SK-N-SH (cell line): ENCODE results near the gene GALNT18. TPM values are rescaled to one million over a fixed set of nuclear protein-coding genes. Genes with fewer than 3 reads are reported as not detected.

Experiments used
- CTCF ChIA-PET: fragments of 300-600, 350-600 bp; formaldehyde crosslinking; extraction: SDS; loops from one replicate; lab custom pipeline; 2021; lab: Yijun Ruan, JAX
- POLR2A ChIA-PET: fragments of 350-600 bp; sonication (Branson Sonifier 250); formaldehyde crosslinking; extraction: SDS; loops from one replicate; lab custom pipeline; 2020; ENCODE audit warnings: antibody characterized with exemption, inconsistent platforms; lab: Yijun Ruan, JAX
- DNase-seq: peaks from one replicate; pipeline ENCODE4 v3.0.0; 2012
- H2AFZ ChIP-seq: fragments of 200-600 bp; sonication (generic); 2 replicates; pipeline ENCODE4 v1.8.1; 2016; ENCODE audit warnings: antibody characterized with exemption, mild to moderate bottlenecking, low read depth
- H3F3A ChIP-seq: fragments of 200-600 bp; sonication (generic); replicated peaks from 2 replicates; pipeline ENCODE3; 2016; ENCODE audit warnings: antibody characterized with exemption, mild to moderate bottlenecking; ENCODE audit not compliant: insufficient read depth
- H3K27ac ChIP-seq, 2 experiments: fragments of 200-500 bp in 1 of 2; fragments of 200-600 bp in 1 of 2; sonication (Bioruptor generic) in 1 of 2; sonication (generic), shearing (Covaris generic) in 1 of 2; 2 replicates each; pipeline versions ENCODE4 v1.5.1 to v1.6.1; 2014 to 2016; ENCODE audit warnings: low read depth in 2 of 2, inconsistent platforms in 1 of 2, low read length in 1 of 2, mild to moderate bottlenecking in 1 of 2, mixed read lengths in 1 of 2
- H3K27me3 ChIP-seq: fragments of 200-600 bp; sonication (generic), shearing (Covaris generic); 2 replicates; pipeline ENCODE4 v1.6.1; 2016; ENCODE audit warnings: mixed run types; ENCODE audit not compliant: insufficient read depth
- H3K36me3 ChIP-seq, 2 experiments: fragments of 200-500 bp in 1 of 2; fragments of 200-600 bp in 1 of 2; sonication (Bioruptor generic) in 1 of 2; sonication (generic) in 1 of 2; replicated peaks in 1 of 2; 2 replicates each; pipeline versions ENCODE3 to v1.5.1; 2014 to 2016; ENCODE audit warnings: low read length in 1 of 2, mild to moderate bottlenecking in 1 of 2; ENCODE audit not compliant: insufficient read depth in 2 of 2, control insufficient read depth in 1 of 2
- H3K4me1 ChIP-seq, 2 experiments: fragments of 200-500 bp in 1 of 2; fragments of 200-600 bp in 1 of 2; sonication (Bioruptor generic) in 1 of 2; sonication (generic), shearing (Covaris generic) in 1 of 2; 2 replicates each; pipeline versions ENCODE4 v1.5.1 to v1.6.1; 2014 to 2016; ENCODE audit warnings: low read depth in 1 of 2, low read length in 1 of 2, mixed run types in 1 of 2; ENCODE audit not compliant: insufficient read depth in 2 of 2, control insufficient read depth in 1 of 2
- H3K4me2 ChIP-seq: fragments of 200-600 bp; sonication (generic), shearing (Covaris generic); 2 replicates; pipeline ENCODE4 v1.6.1; 2017; ENCODE audit warnings: mixed run types
- H3K4me3 ChIP-seq, 2 experiments: fragments of 200-500 bp in 1 of 2; fragments of 200-600 bp in 1 of 2; sonication (Bioruptor generic) in 1 of 2; sonication (generic), shearing (Covaris generic) in 1 of 2; 2 replicates each; pipeline versions ENCODE4 v1.5.1 to v1.8.1; 2014 to 2016; ENCODE audit warnings: low read depth in 2 of 2, inconsistent platforms in 1 of 2, low read length in 1 of 2, mild to moderate bottlenecking in 1 of 2, mixed read lengths in 1 of 2, moderate library complexity in 1 of 2
- H3K79me2 ChIP-seq: fragments of 200-600 bp; sonication (generic); 2 replicates; pipeline ENCODE4 v1.8.1; 2017; ENCODE audit warnings: mild to moderate bottlenecking; ENCODE audit not compliant: insufficient read depth
- H3K9ac ChIP-seq: fragments of 200-600 bp; sonication (generic); 2 replicates; pipeline ENCODE4 v1.6.1; 2017; ENCODE audit warnings: mixed run types
- H3K9me2 ChIP-seq: fragments of 200-600 bp; sonication (generic); 2 replicates; pipeline ENCODE4 v1.6.1; 2017; ENCODE audit warnings: mixed run types
- H3K9me3 ChIP-seq: fragments of 200-600 bp; sonication (generic); 2 replicates; pipeline ENCODE4 v1.6.1; 2017; ENCODE audit warnings: mixed run types, mild to moderate bottlenecking, moderate library complexity
- H4K20me1 ChIP-seq: fragments of 200-600 bp; sonication (generic); 2 replicates; pipeline ENCODE4 v1.6.1; 2017; ENCODE audit warnings: mild to moderate bottlenecking, mixed run types; ENCODE audit not compliant: insufficient read depth
- CHD2 ChIP-seq: fragments of 150-350 bp; IDR thresholded peaks from 2 replicates; pipeline ENCODE4 v1.6.1; 2018; ENCODE audit warnings: low read length; ENCODE audit not compliant: partially characterized antibody
- ELF1 ChIP-seq: IDR thresholded peaks from 2 replicates; pipeline ENCODE4 v1.4.0; 2012
- GABPA ChIP-seq: IDR thresholded peaks from 2 replicates; pipeline ENCODE4 v1.4.0; 2012; ENCODE audit warnings: low read depth, mild to moderate bottlenecking
- GATA2 ChIP-seq: sonication (generic); formaldehyde crosslinking; IDR thresholded peaks from 2 replicates; pipeline ENCODE4 v1.5.0; 2020; ENCODE audit warnings: mild to moderate bottlenecking, missing genetic modification reagents
- JUND ChIP-seq: IDR thresholded peaks from 2 replicates; pipeline ENCODE4 v1.4.0; 2012
- MXI1 ChIP-seq: IDR thresholded peaks from 2 replicates; pipeline ENCODE4 v1.6.1; 2012; ENCODE audit warnings: mild to moderate bottlenecking, low read depth, low read length, improper control_type of control experiment
- RAD21 ChIP-seq: IDR thresholded peaks from 2 replicates; pipeline ENCODE4 v1.6.1; 2012; ENCODE audit warnings: mild to moderate bottlenecking, low read length
- TAF1 ChIP-seq: IDR thresholded peaks from 2 replicates; pipeline ENCODE4 v1.6.1; 2012; ENCODE audit warnings: low read depth, mild to moderate bottlenecking, low read length, moderate library complexity, borderline replicate concordance
- TEAD4 ChIP-seq: IDR thresholded peaks from 2 replicates; pipeline ENCODE4 v1.4.0; 2012; ENCODE audit warnings: mild to moderate bottlenecking, borderline replicate concordance; ENCODE audit not compliant: insufficient read depth
- YY1 ChIP-seq: IDR thresholded peaks from 2 replicates; pipeline ENCODE4 v1.4.0; 2012; ENCODE audit warnings: low read depth, mild to moderate bottlenecking
- WGBS: methylation state at CpG from one replicate; pipeline ENCODE4 v1.1.6; 2017; ENCODE audit warnings: low lambda C conversion rate; 5-methylcytosine and 5-hydroxymethylcytosine counted together
- polyA plus RNA-seq, 3 experiments: library from polyadenylated mRNA; depleted of rRNA; stranded (reverse); fragments of >200 nt; gene quantifications; 2 replicates each; pipeline ENCODE4 v1.2.3, GENCODE V29; 2012
- TF ChIP-seq, protein P1 (sequence below): IDR thresholded peaks from 2 replicates; pipeline ENCODE4 v1.4.0; 2012; ENCODE audit warnings: low read depth, borderline replicate concordance
- TF ChIP-seq, protein P2 (sequence below): IDR thresholded peaks from 2 replicates; pipeline ENCODE4 v1.4.0; 2012; ENCODE audit warnings: low read depth
- TF ChIP-seq, protein P3 (sequence below): fragments of 150-350 bp; IDR thresholded peaks from 2 replicates; pipeline ENCODE4 v1.6.1; 2017; ENCODE audit warnings: antibody characterized with exemption, low read length, low read depth, borderline replicate concordance

The GALNT18 gene
- polyA plus RNA-seq, 1 of the 3 experiments (the other 2 are of a cell fraction) = 0.64 TPM

- H3K27ac ChIP-seq = no peak overlapping the region
- CTCF ChIA-PET = interaction anchor here (1.0 to 1.2 kb wide), 2 partner anchors 31 to 452 kb away, joined by 3 read pairs; no protein-coding TSS in a partner anchor
- H3K79me2 ChIP-seq = no peaks in the 10 kb centered on the region
Measured at GRCh38 chr11:11335043-11335442, 286.8 kb downstream of the GALNT18 start.

GRCh38 chr11:11334607-11335006 is 287.2 kb downstream of the GALNT18 start:
- CTCF ChIA-PET = interaction anchor here (1.2 kb wide), 1 partner anchor 30 kb away, joined by 3 read pairs; no protein-coding TSS in a partner anchor
- no peaks in the 10 kb centered on the region for H3K27me3 ChIP-seq
- POLR2A ChIA-PET = no interaction called here

More at GRCh38 chr11:11335043-11335442, 286.8 kb downstream of the GALNT18 start:
- 80% methylated on average over 2 of the region's 2 CpGs for WGBS
- H4K20me1 ChIP-seq = no peaks in the 10 kb centered on the region
- no peak overlapping the region for H3K4me2 ChIP-seq
- H3K9ac ChIP-seq = no peak overlapping the region
- peaks cover 0 to 11% of the 10 kb centered on the region in 2 experiments; a peak in 1 of 4 replicates for H3K4me1 ChIP-seq
- H3K4me3 ChIP-seq = no peak overlapping the region
- no peaks in the 10 kb centered on the region for H3K9me3 ChIP-seq
- H3F3A ChIP-seq = no peaks in the 10 kb centered on the region
- DNase-seq = no peak
- no peaks in the 10 kb centered on the region for H3K27me3 ChIP-seq
- H2AFZ ChIP-seq = no peak overlapping the region
- TF ChIP-seq TAF1 = no peak
- no peak for TF ChIP-seq CHD2
- TF ChIP-seq ELF1 = no peak
- TF ChIP-seq, protein P1, sequence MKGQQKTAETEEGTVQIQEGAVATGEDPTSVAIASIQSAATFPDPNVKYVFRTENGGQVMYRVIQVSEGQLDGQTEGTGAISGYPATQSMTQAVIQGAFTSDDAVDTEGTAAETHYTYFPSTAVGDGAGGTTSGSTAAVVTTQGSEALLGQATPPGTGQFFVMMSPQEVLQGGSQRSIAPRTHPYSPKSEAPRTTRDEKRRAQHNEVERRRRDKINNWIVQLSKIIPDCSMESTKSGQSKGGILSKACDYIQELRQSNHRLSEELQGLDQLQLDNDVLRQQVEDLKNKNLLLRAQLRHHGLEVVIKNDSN = no peak
- TF ChIP-seq GATA2 (CRISPR knock-in tag) = no peak
- no peak for TF ChIP-seq RAD21
- TF ChIP-seq JUND = no peak
- TF ChIP-seq YY1 = no peak
- TF ChIP-seq TEAD4 = no peak
- TF ChIP-seq, protein P2, sequence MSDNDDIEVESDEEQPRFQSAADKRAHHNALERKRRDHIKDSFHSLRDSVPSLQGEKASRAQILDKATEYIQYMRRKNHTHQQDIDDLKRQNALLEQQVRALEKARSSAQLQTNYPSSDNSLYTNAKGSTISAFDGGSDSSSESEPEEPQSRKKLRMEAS = no peak
- no peak for TF ChIP-seq GABPA
- no peaks in the 10 kb centered on the region for H3K36me3 ChIP-seq
- POLR2A ChIA-PET = no interaction called here
- H3K9me2 ChIP-seq = no peaks in the 10 kb centered on the region

DNA sequence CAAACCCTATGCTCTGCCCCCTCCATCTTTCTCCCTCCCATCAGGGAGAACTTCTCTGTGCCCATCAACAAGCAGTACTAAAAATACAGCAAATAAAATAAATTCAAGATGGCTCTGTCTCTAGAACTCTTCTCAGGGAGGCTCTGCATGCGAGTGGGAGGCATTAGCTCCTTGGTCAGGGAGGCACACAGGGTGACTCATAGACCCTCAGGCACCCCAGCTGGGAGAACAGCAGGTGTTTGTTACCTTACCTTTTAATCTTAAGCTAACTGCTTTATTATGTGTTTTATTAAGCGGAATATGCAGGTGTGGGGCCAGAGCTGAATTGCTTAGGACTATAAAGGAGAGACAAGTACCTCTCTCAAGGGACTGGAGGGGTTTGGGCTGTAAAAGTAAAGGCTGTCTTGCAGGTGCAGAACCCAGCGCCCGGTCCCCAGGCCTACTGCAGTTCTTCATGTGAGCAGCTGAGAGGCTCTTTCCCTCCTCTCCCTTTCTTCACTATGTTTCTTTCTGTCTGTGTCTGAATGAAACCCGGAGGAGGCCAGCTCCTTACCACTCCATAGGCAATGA is 289.6 kb downstream of the GALNT18 start:
- POLR2A ChIA-PET = no interaction called here
- H4K20me1 ChIP-seq = no peaks in the 10 kb centered on the region
- no peak overlapping the region for H3K4me3 ChIP-seq
- H3K36me3 ChIP-seq = no peaks in the 10 kb centered on the region
- H3K4me2 ChIP-seq = no peak overlapping the region
- H3K27ac ChIP-seq = no peak overlapping the region
- no peak overlapping the region for H3K9ac ChIP-seq
- no peaks in the 10 kb centered on the region for H3K9me2 ChIP-seq
- CTCF ChIA-PET = interaction anchor here (0.7 to 0.8 kb wide), 2 partner anchors 18 to 184 kb away, joined by 3 to 4 read pairs; no protein-coding TSS in a partner anchor
- DNase-seq = no peak
- H3F3A ChIP-seq = no peaks in the 10 kb centered on the region
- no peak for TF ChIP-seq MXI1
- TF ChIP-seq, protein P1 = no peak
- TF ChIP-seq, protein P3, sequence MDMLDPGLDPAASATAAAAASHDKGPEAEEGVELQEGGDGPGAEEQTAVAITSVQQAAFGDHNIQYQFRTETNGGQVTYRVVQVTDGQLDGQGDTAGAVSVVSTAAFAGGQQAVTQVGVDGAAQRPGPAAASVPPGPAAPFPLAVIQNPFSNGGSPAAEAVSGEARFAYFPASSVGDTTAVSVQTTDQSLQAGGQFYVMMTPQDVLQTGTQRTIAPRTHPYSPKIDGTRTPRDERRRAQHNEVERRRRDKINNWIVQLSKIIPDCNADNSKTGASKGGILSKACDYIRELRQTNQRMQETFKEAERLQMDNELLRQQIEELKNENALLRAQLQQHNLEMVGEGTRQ = no peak
- WGBS = 61% methylated on average over 5 of the region's 5 CpGs
- H2AFZ ChIP-seq = no peak overlapping the region
- peaks cover 0 to 11% of the 10 kb centered on the region in 2 experiments; a peak in 1 of 4 replicates for H3K4me1 ChIP-seq
- H3K9me3 ChIP-seq = no peaks in the 10 kb centered on the region
- H3K27me3 ChIP-seq = no peaks in the 10 kb centered on the region
- H3K79me2 ChIP-seq = no peaks in the 10 kb centered on the region

More at GRCh38 chr11:11334607-11335006, 287.2 kb downstream of the GALNT18 start:
- H3K9me2 ChIP-seq = no peaks in the 10 kb centered on the region
- H4K20me1 ChIP-seq = no peaks in the 10 kb centered on the region
- H2AFZ ChIP-seq = no peak overlapping the region
- TF ChIP-seq MXI1 = no peak
- TF ChIP-seq, all 33 proteins: peak for 0
- Histone ChIP-seq H3K27ac (no peak overlapping the region), H3K4me2 (no peak overlapping the region), H3K4me3 (no peak overlapping the region), H3K79me2 (no peaks in the 10 kb centered on the region), H3K4me1 (peaks cover 0 to 11% of the 10 kb centered on the region in 2 experiments; a peak in 1 of 4 replicates), H3K9ac (no peak overlapping the region), H3K36me3 (no peaks in the 10 kb centered on the region), H3F3A (no peaks in the 10 kb centered on the region), H3K9me3 (no peaks in the 10 kb centered on the region)
- 43% methylated on average over 4 of the region's 4 CpGs for WGBS
- no peak for DNase-seq
